EH (cell line): ENCODE data around the gene RNF166.

Source experiments
- DNase-seq: peaks from one replicate; pipeline ENCODE4 v3.0.0-alpha.2; 2015; ENCODE audit warnings: low read depth

RNF166 gene

GRCh38 chr16:88651989-88652761 is 54.0 kb downstream of the RNF166 start:
- DNase-seq, result no peak

- peak; percentile 20 for DNase-seq
Observed at GRCh38 chr16:88651276-88651988, 54.8 kb downstream of the RNF166 start.

- DNase-seq, result peak; percentile 78
Observed at GRCh38 chr16:88650749-88651275, 55.4 kb downstream of the RNF166 start, which contains the start of gene CYBA. Gene CYBA (minus strand): TSS chr16:88651053. CDS start chr16:88651013, 40 bp downstream.

- DNase-seq, result peak; percentile 39
Observed at GRCh38 chr16:88649924-88650748, 56.1 kb downstream of the RNF166 start.

- no peak for DNase-seq
Observed at GRCh38 chr16:88649195-88649923, 56.8 kb downstream of the RNF166 start.

GRCh38 chr16:88647178-88648070 is 58.8 kb downstream of the RNF166 start:
- DNase-seq, result no peak
